ENCODE measurements around the gene EDDM3A.

EDDM3A gene

DNA sequence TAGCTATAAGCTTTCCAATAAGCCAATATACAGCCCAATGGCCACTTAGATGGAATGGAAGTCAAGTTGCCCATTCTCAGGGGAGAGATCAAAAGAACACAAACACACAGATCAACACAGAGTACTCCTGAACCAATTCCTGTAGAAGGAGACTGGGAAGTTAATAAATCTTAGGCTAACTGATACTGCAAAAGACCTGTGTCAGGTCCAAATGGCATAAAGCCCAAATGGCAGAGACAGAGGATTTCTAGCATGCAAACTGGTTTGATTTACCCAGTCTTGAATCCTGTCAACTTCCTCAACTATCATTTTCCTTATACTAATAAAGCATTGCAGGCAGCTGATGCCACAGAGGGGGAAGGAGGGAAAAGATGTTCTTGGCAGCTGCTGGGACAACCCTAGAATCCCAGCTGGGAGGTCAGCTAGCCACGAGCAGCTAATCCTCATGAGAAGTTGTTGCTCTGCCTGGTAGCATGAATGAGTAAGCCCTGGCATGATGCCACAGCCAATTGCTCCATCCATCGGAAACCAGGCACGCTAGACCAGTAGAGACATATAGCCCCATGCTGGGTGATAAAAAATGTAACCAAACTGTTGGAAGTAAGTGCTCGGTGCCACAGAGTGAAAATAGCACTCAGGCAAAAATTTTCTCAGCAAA lies 31.0 kb upstream of the EDDM3A start:
- H4K91ac ChIP-seq (ENCODE audit: low read depth, low read length, poor library complexity) = no peak overlapping the region
- H3K9ac ChIP-seq (ENCODE audit: low read depth, low read length, poor library complexity) = no peak overlapping the region
- no CpG with 5 or more reads among the region's 4 CpGs for WGBS, 2 donors (ENCODE audit: extremely low coverage in 2 of 2, insufficient read length in 2 of 2, insufficient replicate concordance in 1 of 2)
- H3K27ac ChIP-seq (replicated peaks; ENCODE audit: low read length) = no peak overlapping the region
- no peak overlapping the region for H3K14ac ChIP-seq (ENCODE audit: low read length)
- H3K79me1 ChIP-seq (ENCODE audit: low read depth, low read length) = no peaks in the 10 kb centered on the region
- no peak overlapping the region for H2AK5ac ChIP-seq (ENCODE audit: low read depth, low read length)
- no peak overlapping the region for H3K18ac ChIP-seq (ENCODE audit: low read length)
- no peak overlapping the region for H2BK12ac ChIP-seq (ENCODE audit: low read length)
- no peaks in the 10 kb centered on the region for H3K9me3 ChIP-seq (replicated peaks in 1 of 2; ENCODE audit: control insufficient read depth in 2 of 2, insufficient read depth in 1 of 2, low read depth in 1 of 2, low read length in 2 of 2)
- H3K36me3 ChIP-seq (replicated peaks in 1 of 2; ENCODE audit: control insufficient read depth in 2 of 2, insufficient read depth in 2 of 2, low read length in 2 of 2) = no peaks in the 10 kb centered on the region
- H2BK5ac ChIP-seq (ENCODE audit: low read length) = no peak overlapping the region
- H2AFZ ChIP-seq (ENCODE audit: low read length) = no peak overlapping the region
- H4K8ac ChIP-seq (ENCODE audit: low read depth, low read length) = no peak overlapping the region
- H2BK15ac ChIP-seq (ENCODE audit: low read length) = no peak overlapping the region
- H3K4me1 ChIP-seq (ENCODE audit: control insufficient read depth in 2 of 2, insufficient read depth in 1 of 2, low read depth in 1 of 2, low read length in 2 of 2) = no peaks in the 10 kb centered on the region
- no peak overlapping the region for H3K23ac ChIP-seq (ENCODE audit: low read depth, low read length, poor library complexity)
- no peak overlapping the region for H2BK120ac ChIP-seq (ENCODE audit: low read depth, low read length)
- no peak overlapping the region for H3K4me3 ChIP-seq (ENCODE audit: low read length in 2 of 2)
- no peak for DNase-seq (ENCODE audit: low spot score)
- no peak overlapping the region for H3K4ac ChIP-seq (ENCODE audit: low read length)
- H3K4me2 ChIP-seq (ENCODE audit: insufficient read depth, low read length, poor library complexity, severe bottlenecking) = no peak overlapping the region
- H3K27me3 ChIP-seq (ENCODE audit: control insufficient read depth in 3 of 3, insufficient read depth in 3 of 3, low read depth in 1 of 3, low read length in 3 of 3) = no peaks in the 10 kb centered on the region

DNA sequence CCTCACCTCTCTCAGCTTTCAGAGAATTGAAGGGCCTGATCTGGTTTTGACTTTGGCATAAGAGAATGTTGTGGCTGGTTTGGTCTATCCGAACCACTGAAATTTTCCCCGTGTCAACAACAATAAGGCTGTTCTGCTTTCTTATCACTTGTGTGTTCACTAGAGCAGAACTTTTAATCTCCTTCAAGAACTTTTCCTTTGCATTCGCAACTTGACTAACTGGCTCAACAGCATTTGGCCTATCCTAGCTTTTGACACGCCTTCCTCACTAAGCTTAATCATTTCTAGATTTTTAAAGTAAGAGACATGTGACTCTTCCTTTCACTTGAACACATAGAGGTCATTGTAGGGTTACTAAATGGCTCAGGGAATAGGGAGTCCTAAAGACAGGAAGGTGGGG lies 25.9 kb upstream of the EDDM3A start:
- no peak overlapping the region for H3K4me3 ChIP-seq (ENCODE audit: low read length in 2 of 2)
- H3K4ac ChIP-seq (ENCODE audit: low read length) = no peak overlapping the region
- H3K27me3 ChIP-seq (ENCODE audit: control insufficient read depth in 3 of 3, insufficient read depth in 3 of 3, low read depth in 1 of 3, low read length in 3 of 3) = peaks cover 0 to 1% (median 0%) of the 10 kb centered on the region in 3 experiments
- no peak overlapping the region for H2AFZ ChIP-seq (ENCODE audit: low read length)
- H2BK120ac ChIP-seq (ENCODE audit: low read depth, low read length) = no peak overlapping the region
- H3K27ac ChIP-seq (replicated peaks; ENCODE audit: low read length) = no peak overlapping the region
- no peaks in the 10 kb centered on the region for H3K79me1 ChIP-seq (ENCODE audit: low read depth, low read length)
- H3K4me2 ChIP-seq (ENCODE audit: insufficient read depth, low read length, poor library complexity, severe bottlenecking) = no peak overlapping the region
- WGBS, 2 donors (ENCODE audit: extremely low coverage in 2 of 2, insufficient read length in 2 of 2, insufficient replicate concordance in 1 of 2) = no CpG with 5 or more reads among the region's 4 CpGs
- H2BK15ac ChIP-seq (ENCODE audit: low read length) = no peak overlapping the region
- no peaks in the 10 kb centered on the region for H3K36me3 ChIP-seq (replicated peaks in 1 of 2; ENCODE audit: control insufficient read depth in 2 of 2, insufficient read depth in 2 of 2, low read length in 2 of 2)
- no peak overlapping the region for H3K23ac ChIP-seq (ENCODE audit: low read depth, low read length, poor library complexity)
- DNase-seq (ENCODE audit: low spot score) = no peak
- H2BK5ac ChIP-seq (ENCODE audit: low read length) = no peak overlapping the region
- H4K8ac ChIP-seq (ENCODE audit: low read depth, low read length) = no peak overlapping the region
- no peak overlapping the region for H3K9ac ChIP-seq (ENCODE audit: low read depth, low read length, poor library complexity)
- peaks cover 0 to 3% of the 10 kb centered on the region in 2 donors for H3K9me3 ChIP-seq (replicated peaks in 1 of 2; ENCODE audit: control insufficient read depth in 2 of 2, insufficient read depth in 1 of 2, low read depth in 1 of 2, low read length in 2 of 2)
- H2BK12ac ChIP-seq (ENCODE audit: low read length) = no peak overlapping the region
- H3K4me1 ChIP-seq (ENCODE audit: control insufficient read depth in 2 of 2, insufficient read depth in 1 of 2, low read depth in 1 of 2, low read length in 2 of 2) = no peaks in the 10 kb centered on the region
- H4K91ac ChIP-seq (ENCODE audit: low read depth, low read length, poor library complexity) = no peak overlapping the region
- no peak overlapping the region for H3K18ac ChIP-seq (ENCODE audit: low read length)
- H2AK5ac ChIP-seq (ENCODE audit: low read depth, low read length) = no peak overlapping the region
- H3K14ac ChIP-seq (ENCODE audit: low read length) = no peak overlapping the region

DNA sequence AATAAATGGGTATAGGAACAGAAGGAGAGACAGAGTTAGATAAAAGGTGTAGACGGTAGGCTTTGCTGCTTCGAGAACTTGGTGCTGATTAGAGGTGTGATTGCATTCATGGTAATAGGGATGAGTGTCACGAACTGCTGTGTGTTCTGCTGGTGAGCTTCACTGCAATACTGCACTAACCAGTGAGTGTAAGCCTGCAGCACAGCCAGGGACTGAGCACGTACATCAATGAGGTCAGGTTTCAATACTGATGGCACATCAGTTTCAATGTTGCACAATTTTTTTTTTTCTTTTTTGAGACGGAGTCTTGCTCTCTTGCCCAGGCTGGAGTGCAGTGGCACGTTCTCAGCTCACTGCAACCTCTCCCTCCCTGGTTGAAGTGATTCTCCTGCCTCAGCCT lies 24.9 kb upstream of the EDDM3A start:
- H3K4me2 ChIP-seq (ENCODE audit: insufficient read depth, low read length, poor library complexity, severe bottlenecking) = no peak overlapping the region
- H3K27ac ChIP-seq (replicated peaks; ENCODE audit: low read length) = no peak overlapping the region
- no peak overlapping the region for H3K18ac ChIP-seq (ENCODE audit: low read length)
- no peak overlapping the region for H2BK120ac ChIP-seq (ENCODE audit: low read depth, low read length)
- H3K9me3 ChIP-seq (replicated peaks in 1 of 2; ENCODE audit: control insufficient read depth in 2 of 2, insufficient read depth in 1 of 2, low read depth in 1 of 2, low read length in 2 of 2) = peaks cover 0 to 3% of the 10 kb centered on the region in 2 donors
- H3K14ac ChIP-seq (ENCODE audit: low read length) = no peak overlapping the region
- no peak overlapping the region for H3K9ac ChIP-seq (ENCODE audit: low read depth, low read length, poor library complexity)
- no peak overlapping the region for H2BK12ac ChIP-seq (ENCODE audit: low read length)
- no peak overlapping the region for H3K23ac ChIP-seq (ENCODE audit: low read depth, low read length, poor library complexity)
- H2BK15ac ChIP-seq (ENCODE audit: low read length) = no peak overlapping the region
- H2AFZ ChIP-seq (ENCODE audit: low read length) = no peak overlapping the region
- H3K4me1 ChIP-seq (ENCODE audit: control insufficient read depth in 2 of 2, insufficient read depth in 1 of 2, low read depth in 1 of 2, low read length in 2 of 2) = no peaks in the 10 kb centered on the region
- H3K79me1 ChIP-seq (ENCODE audit: low read depth, low read length) = no peaks in the 10 kb centered on the region
- H2BK5ac ChIP-seq (ENCODE audit: low read length) = no peak overlapping the region
- H3K4me3 ChIP-seq (ENCODE audit: low read length in 2 of 2) = no peak overlapping the region
- WGBS, 2 donors (ENCODE audit: extremely low coverage in 2 of 2, insufficient read length in 2 of 2, insufficient replicate concordance in 1 of 2) = no CpG with 5 or more reads among the region's 6 CpGs
- DNase-seq (ENCODE audit: low spot score) = no peak
- no peak overlapping the region for H4K8ac ChIP-seq (ENCODE audit: low read depth, low read length)
- no peaks in the 10 kb centered on the region for H3K36me3 ChIP-seq (replicated peaks in 1 of 2; ENCODE audit: control insufficient read depth in 2 of 2, insufficient read depth in 2 of 2, low read length in 2 of 2)
- H3K27me3 ChIP-seq (ENCODE audit: control insufficient read depth in 3 of 3, insufficient read depth in 3 of 3, low read depth in 1 of 3, low read length in 3 of 3) = peaks cover 0 to 1% (median 0%) of the 10 kb centered on the region in 3 experiments
- H3K4ac ChIP-seq (ENCODE audit: low read length) = no peak overlapping the region
- no peak overlapping the region for H4K91ac ChIP-seq (ENCODE audit: low read depth, low read length, poor library complexity)
- no peak overlapping the region for H2AK5ac ChIP-seq (ENCODE audit: low read depth, low read length)

DNA sequence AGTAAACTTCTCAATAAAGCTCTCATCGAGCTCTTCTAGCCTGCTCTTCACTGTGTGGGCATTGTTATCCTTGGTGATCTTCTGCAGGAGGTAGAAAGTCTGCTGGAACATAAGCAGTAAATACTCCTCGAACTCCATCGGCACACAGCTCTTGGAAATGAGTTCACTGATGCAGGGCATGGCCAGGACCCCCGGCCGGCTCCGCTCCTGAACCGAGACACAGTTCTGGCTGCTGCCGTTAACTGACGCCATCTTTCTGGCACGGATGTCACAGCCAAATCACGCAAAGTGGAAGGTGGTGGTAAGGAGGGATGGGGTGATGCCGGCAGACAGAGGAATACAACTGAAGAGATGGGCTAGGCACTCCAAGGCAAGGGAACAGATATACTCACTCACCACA lies 23.7 kb upstream of the EDDM3A start:
- WGBS, 2 donors (ENCODE audit: extremely low coverage in 2 of 2, insufficient read length in 2 of 2, insufficient replicate concordance in 1 of 2) = no CpG with 5 or more reads among the region's 12 CpGs
- H3K18ac ChIP-seq (ENCODE audit: low read length) = no peak overlapping the region
- no peak overlapping the region for H4K91ac ChIP-seq (ENCODE audit: low read depth, low read length, poor library complexity)
- no peak overlapping the region for H2AK5ac ChIP-seq (ENCODE audit: low read depth, low read length)
- no peak overlapping the region for H3K4me3 ChIP-seq (ENCODE audit: low read length in 2 of 2)
- no peak overlapping the region for H2BK5ac ChIP-seq (ENCODE audit: low read length)
- H3K36me3 ChIP-seq (replicated peaks in 1 of 2; ENCODE audit: control insufficient read depth in 2 of 2, insufficient read depth in 2 of 2, low read length in 2 of 2) = no peaks in the 10 kb centered on the region
- H2AFZ ChIP-seq (ENCODE audit: low read length) = no peak overlapping the region
- H3K27me3 ChIP-seq (ENCODE audit: control insufficient read depth in 3 of 3, insufficient read depth in 3 of 3, low read depth in 1 of 3, low read length in 3 of 3) = peaks cover 0 to 1% (median 0%) of the 10 kb centered on the region in 3 experiments
- H2BK15ac ChIP-seq (ENCODE audit: low read length) = no peak overlapping the region
- no peaks in the 10 kb centered on the region for H3K4me1 ChIP-seq (ENCODE audit: control insufficient read depth in 2 of 2, insufficient read depth in 1 of 2, low read depth in 1 of 2, low read length in 2 of 2)
- H3K79me1 ChIP-seq (ENCODE audit: low read depth, low read length) = no peaks in the 10 kb centered on the region
- no peak overlapping the region for H3K4me2 ChIP-seq (ENCODE audit: insufficient read depth, low read length, poor library complexity, severe bottlenecking)
- H3K9ac ChIP-seq (ENCODE audit: low read depth, low read length, poor library complexity) = no peak overlapping the region
- no peak overlapping the region for H2BK120ac ChIP-seq (ENCODE audit: low read depth, low read length)
- DNase-seq (ENCODE audit: low spot score) = no peak
- no peak overlapping the region for H3K4ac ChIP-seq (ENCODE audit: low read length)
- H3K9me3 ChIP-seq (replicated peaks in 1 of 2; ENCODE audit: control insufficient read depth in 2 of 2, insufficient read depth in 1 of 2, low read depth in 1 of 2, low read length in 2 of 2) = peaks cover 0 to 3% of the 10 kb centered on the region in 2 donors
- no peak overlapping the region for H2BK12ac ChIP-seq (ENCODE audit: low read length)
- no peak overlapping the region for H3K27ac ChIP-seq (replicated peaks; ENCODE audit: low read length)
- H3K14ac ChIP-seq (ENCODE audit: low read length) = no peak overlapping the region
- H3K23ac ChIP-seq (ENCODE audit: low read depth, low read length, poor library complexity) = no peak overlapping the region
- no peak overlapping the region for H4K8ac ChIP-seq (ENCODE audit: low read depth, low read length)

Data from neuronal stem cell (in vitro differentiated cells).